ENCODE results near the gene SLC8A1. TPM values are rescaled to one million over a fixed set of nuclear protein-coding genes. Genes with fewer than 3 reads are reported as not detected.

The SLC8A1 gene
- total and polyA plus RNA-seq, 2 of the 13 experiments (the other 11 are each of a cell fraction or from before 2014, with no cell fraction given): not detected

DNA sequence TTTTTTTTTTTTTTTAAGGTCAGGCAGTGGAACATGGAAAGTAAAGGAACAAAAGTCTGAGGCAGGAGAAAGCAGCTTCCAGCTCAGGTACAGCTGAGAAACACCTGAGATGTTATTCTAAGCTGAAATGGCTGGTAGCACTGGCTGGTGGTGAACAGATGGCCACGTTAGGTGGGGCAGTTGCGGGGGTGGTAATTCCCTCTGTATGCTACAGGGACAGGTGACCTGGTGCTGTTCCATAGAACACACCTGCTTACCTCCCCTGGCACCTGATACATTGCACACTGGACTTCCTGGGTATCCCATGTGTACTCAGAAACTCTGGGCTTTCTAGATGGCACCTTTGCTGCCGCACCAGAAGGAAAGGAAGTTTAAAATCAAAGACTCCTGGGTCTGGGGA, 333.3 kb downstream of the SLC8A1 start:
- no peak overlapping the region for H3K27ac ChIP-seq (ENCODE audit: extremely low read length, insufficient read depth, low read length)
- no peaks in the 10 kb centered on the region for H3K79me2 ChIP-seq (ENCODE audit: insufficient read depth, low read length)
- TF ChIP-seq CBX1 (IDR thresholded peaks at IDR 0.05; ENCODE audit: low read depth) (no peak), HOXA9 (CRISPR knock-in tag; IDR thresholded peaks at IDR 0.05; ENCODE audit: borderline replicate concordance) (no peak)
- TF ChIP-seq, protein P1, sequence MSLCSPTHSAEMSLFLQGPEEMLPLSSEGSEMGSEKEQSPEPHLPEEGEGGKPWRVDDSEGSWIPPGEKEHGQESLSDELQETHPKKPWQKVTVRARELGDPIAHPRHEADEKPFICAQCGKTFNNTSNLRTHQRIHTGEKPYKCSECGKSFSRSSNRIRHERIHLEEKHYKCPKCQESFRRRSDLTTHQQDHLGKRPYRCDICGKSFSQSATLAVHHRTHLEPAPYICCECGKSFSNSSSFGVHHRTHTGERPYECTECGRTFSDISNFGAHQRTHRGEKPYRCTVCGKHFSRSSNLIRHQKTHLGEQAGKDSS (CRISPR knock-in tag; IDR thresholded peaks at IDR 0.05; ENCODE audit: borderline replicate concordance, low read depth): no peak
- intact Hi-C loops (cut with micrococcal nuclease; ENCODE audit: unreplicated experiment) (no loop called here), in situ Hi-C loops (cut with HindIII; ENCODE audit: extremely low pct_ligation_motif_present, low pct_unique_long_range_greater_than_20kb) (no loop called here)
- H3K27me3 ChIP-seq (ENCODE audit: control insufficient read depth in 1 of 2, insufficient read depth in 2 of 2, low read length in 2 of 2): no peaks in the 10 kb centered on the region
- no TSS peak for BruUV-seq (replicated peaks)
- no peak overlapping the region for H3K4me3 ChIP-seq (replicated peaks in 1 of 3; ENCODE audit: insufficient read depth in 1 of 3, low read depth in 2 of 3, low read length in 3 of 3)
- no peak overlapping the region for H2AFZ ChIP-seq (ENCODE audit: low read length)
- DNase-seq (ENCODE audit: low spot score): no peak
- POLR2A ChIA-PET: no interaction called here
- WGBS (ENCODE audit: low lambda C conversion rate): 6% methylated on average over 3 of the region's 3 CpGs
- H3K9me3 ChIP-seq (ENCODE audit: low read length): no peaks in the 10 kb centered on the region
- H3K36me3 ChIP-seq (replicated peaks in 1 of 2; ENCODE audit: control insufficient read depth in 1 of 2, insufficient read depth in 2 of 2, low read length in 2 of 2): no peaks in the 10 kb centered on the region
- no peak overlapping the region for H3K9ac ChIP-seq (ENCODE audit: insufficient read depth, low read depth, low read length)
- ATAC-seq: no peak
- H4K20me1 ChIP-seq (ENCODE audit: insufficient read depth, low read length): no peaks in the 10 kb centered on the region
- no peak for FAIRE-seq
- no peaks in the 10 kb centered on the region for H3K4me1 ChIP-seq (ENCODE audit: insufficient read depth, low read length)
- no peak overlapping the region for H3K4me2 ChIP-seq (ENCODE audit: low read depth, low read length)
- CTCF ChIA-PET (ENCODE audit: low intra/inter-chr PET ratio, low total read pairs): no interaction called here

GRCh38 chr2:40115894-40116293, 336.0 kb downstream of the SLC8A1 start:
- Histone ChIP-seq H3K9ac (ENCODE audit: insufficient read depth, low read depth, low read length) (no peak overlapping the region), H2AFZ (ENCODE audit: low read length) (no peak overlapping the region), H3K9me3 (ENCODE audit: low read length) (no peaks in the 10 kb centered on the region), H3K4me1 (ENCODE audit: insufficient read depth, low read length) (no peaks in the 10 kb centered on the region), H3K79me2 (ENCODE audit: insufficient read depth, low read length) (no peaks in the 10 kb centered on the region), H4K20me1 (ENCODE audit: insufficient read depth, low read length) (no peaks in the 10 kb centered on the region), H3K27me3 (ENCODE audit: control insufficient read depth in 1 of 2, insufficient read depth in 2 of 2, low read length in 2 of 2) (no peaks in the 10 kb centered on the region), H3K4me3 (replicated peaks in 1 of 3; ENCODE audit: insufficient read depth in 1 of 3, low read depth in 2 of 3, low read length in 3 of 3) (no peak overlapping the region), H3K4me2 (ENCODE audit: low read depth, low read length) (no peak overlapping the region), H3K27ac (ENCODE audit: extremely low read length, insufficient read depth, low read length) (no peak overlapping the region), H3K36me3 (replicated peaks in 1 of 2; ENCODE audit: control insufficient read depth in 1 of 2, insufficient read depth in 2 of 2, low read length in 2 of 2) (no peaks in the 10 kb centered on the region)
- BruUV-seq (replicated peaks): no TSS peak
- in situ Hi-C loops (cut with HindIII; ENCODE audit: extremely low pct_ligation_motif_present, low pct_unique_long_range_greater_than_20kb): no loop called here
- no peak for FAIRE-seq
- ATAC-seq: no peak
- ChIA-PET CTCF (ENCODE audit: low intra/inter-chr PET ratio, low total read pairs) (no interaction called here), POLR2A (no interaction called here)
- no peak for DNase-seq (ENCODE audit: low spot score)
- intact Hi-C loops (cut with micrococcal nuclease; ENCODE audit: unreplicated experiment): no loop called here
- 22% methylated on average over 4 of the region's 4 CpGs for WGBS (ENCODE audit: low lambda C conversion rate)
- no peak for TF ChIP-seq ZNF275 (CRISPR knock-in tag; IDR thresholded peaks at IDR 0.05; ENCODE audit: borderline replicate concordance)
- no peak for TF ChIP-seq ZBTB7A (CRISPR knock-in tag; IDR thresholded peaks at IDR 0.05)
- no peak for TF ChIP-seq ZBTB14 (CRISPR knock-in tag; IDR thresholded peaks at IDR 0.05)
- TF ChIP-seq ATF2 (CRISPR knock-in tag; IDR thresholded peaks at IDR 0.05): no peak
- TF ChIP-seq ZNF484 (CRISPR knock-in tag; IDR thresholded peaks at IDR 0.05; ENCODE audit: borderline replicate concordance, low read depth): no peak
- TF ChIP-seq U2AF1 (optimal IDR thresholded peaks at IDR 0.05; ENCODE audit: low read depth, low read length): no peak
- peak; percentile 25 to 54; a peak in 2 of 4 replicates for TF ChIP-seq MAFK (conservative IDR thresholded peaks at IDR 0.05 in 1 of 2, IDR thresholded peaks at IDR 0.05 in 1 of 2; ENCODE audit: low read length in 2 of 2)
- no peak for TF ChIP-seq HNRNPL (IDR thresholded peaks at IDR 0.05; ENCODE audit: low read depth, low read length)
- TF ChIP-seq PRMT3 (CRISPR knock-in tag; IDR thresholded peaks at IDR 0.05; ENCODE audit: borderline replicate concordance, low read depth): no peak
